Activated naive CD8-positive, alpha-beta T cell treated with anti-CD3 and anti-CD28 coated beads, Interleukin-2, amount 10 ng/mL, durations not matched to agents 7 days and 5 days (primary cell): ENCODE data around the gene CACNG3. TPM values are rescaled to one million over a fixed set of nuclear protein-coding genes. Genes with fewer than 3 reads are reported as not detected.
"Not testable (repeated sequence)": the region's sequence is repeated elsewhere in the genome, so short reads cannot be mapped to it uniquely, and the experiment has no call there.

Experiments used
- ATAC-seq: fragments of 150-1000 bp; cut with Tn5 transposase; one replicate; pipeline ENCODE4 v1.10.0; 2021; ENCODE audit warnings: low read depth, moderate library complexity
- POLR2A ChIA-PET: fragments of 350-600 bp; sonication (Branson Sonifier 250); formaldehyde crosslinking; loops from one replicate; lab custom pipeline; 2021; ENCODE audit warnings: antibody characterized with exemption; lab: Charles Lee
- DNase-seq: peaks from one replicate; pipeline ENCODE4 v3.0.0; 2021
- H3K27ac Mint-ChIP-seq: one replicate; pipeline ENCODE4 v1.8.0; 2022; ENCODE audit warnings: mild to moderate bottlenecking, mixed read lengths
- H3K27me3 Mint-ChIP-seq: one replicate; pipeline ENCODE4 v1.8.0; 2022; ENCODE audit warnings: mild to moderate bottlenecking, moderate library complexity, mixed read lengths
- H3K36me3 Mint-ChIP-seq: one replicate; pipeline ENCODE4 v1.8.0; 2021; ENCODE audit warnings: mild to moderate bottlenecking, mixed read lengths
- H3K4me1 Mint-ChIP-seq: one replicate; pipeline ENCODE4 v1.8.0; 2021; ENCODE audit warnings: mixed read lengths
- H3K4me3 Mint-ChIP-seq: one replicate; pipeline ENCODE4 v1.8.0; 2022; ENCODE audit warnings: mild to moderate bottlenecking, moderate library complexity, mixed read lengths
- H3K9me3 Mint-ChIP-seq: one replicate; pipeline ENCODE4 v1.8.0; 2021; ENCODE audit warnings: mixed read lengths
- total RNA-seq, 2 experiments: library from RNA; stranded (reverse); gene quantifications; one replicate each; pipeline ENCODE4 v1.2.3, GENCODE V29; 2021

Gene CACNG3
- total RNA-seq, 2 experiments from 2014 or later, result not detected

- POLR2A ChIA-PET, result no interaction called here
- Mint-ChIP-seq H3K27me3 (peaks cover 17% of the 10 kb centered on the region), H3K36me3 (no peaks in the 10 kb centered on the region), H3K27ac (no peak overlapping the region), H3K4me1 (no peaks in the 10 kb centered on the region), H3K4me3 (no peak overlapping the region), H3K9me3 (no peaks in the 10 kb centered on the region)
- DNase-seq, result no peak
- no peak for ATAC-seq
Observed at GRCh38 chr16:24289166-24289700, 33.1 kb downstream of the CACNG3 start.

- H3K4me3 Mint-ChIP-seq, result no peak overlapping the region
- ATAC-seq (no peak), DNase-seq (no peak)
- H3K4me1 Mint-ChIP-seq, result no peaks in the 10 kb centered on the region
- no peak overlapping the region for H3K27ac Mint-ChIP-seq
- H3K27me3 Mint-ChIP-seq, result peaks cover 26% of the 10 kb centered on the region
- no peaks in the 10 kb centered on the region for H3K36me3 Mint-ChIP-seq
- no peaks in the 10 kb centered on the region for H3K9me3 Mint-ChIP-seq
- POLR2A ChIA-PET, result no interaction called here
Observed at GRCh38 chr16:24291932-24292331, 35.8 kb downstream of the CACNG3 start.

GRCh38 chr16:24294131-24294530, 38.0 kb downstream of the CACNG3 start:
- Mint-ChIP-seq H3K36me3 (no peaks in the 10 kb centered on the region), H3K9me3 (no peaks in the 10 kb centered on the region), H3K27ac (no peak overlapping the region), H3K27me3 (peaks cover 34% of the 10 kb centered on the region), H3K4me3 (no peak overlapping the region), H3K4me1 (no peaks in the 10 kb centered on the region)
- ATAC-seq, result no peak
- POLR2A ChIA-PET, result no interaction called here
- no peak for DNase-seq

GRCh38 chr16:24297375-24297774, 41.2 kb downstream of the CACNG3 start:
- Mint-ChIP-seq H3K9me3 (no peaks in the 10 kb centered on the region), H3K4me1 (no peaks in the 10 kb centered on the region), H3K36me3 (no peaks in the 10 kb centered on the region), H3K4me3 (no peak overlapping the region), H3K27me3 (peaks cover 29% of the 10 kb centered on the region), H3K27ac (no peak overlapping the region)
- POLR2A ChIA-PET, result no interaction called here
- ATAC-seq, result no peak
- no peak for DNase-seq

GRCh38 chr16:24298548-24299167, 42.5 kb downstream of the CACNG3 start:
- DNase-seq (no peak), ATAC-seq (no peak)
- no peaks in the 10 kb centered on the region for H3K9me3 Mint-ChIP-seq
- H3K27me3 Mint-ChIP-seq, result peaks cover 24% of the 10 kb centered on the region
- no peak overlapping the region for H3K27ac Mint-ChIP-seq
- H3K4me1 Mint-ChIP-seq, result no peaks in the 10 kb centered on the region
- H3K4me3 Mint-ChIP-seq, result no peak overlapping the region
- POLR2A ChIA-PET, result no interaction called here
- H3K36me3 Mint-ChIP-seq, result no peaks in the 10 kb centered on the region

- H3K9me3 Mint-ChIP-seq, H3K27ac Mint-ChIP-seq, H3K36me3 Mint-ChIP-seq, ATAC-seq, H3K4me1 Mint-ChIP-seq, DNase-seq, POLR2A ChIA-PET, H3K4me3 Mint-ChIP-seq: not testable (repeated sequence)
- peaks cover 14% of the 10 kb centered on the region for H3K27me3 Mint-ChIP-seq
Observed at GRCh38 chr16:24300750-24301149, 44.6 kb downstream of the CACNG3 start.

GRCh38 chr16:24302636-24303035, 46.5 kb downstream of the CACNG3 start:
- H3K27ac Mint-ChIP-seq, result no peak overlapping the region
- H3K4me1 Mint-ChIP-seq, result no peaks in the 10 kb centered on the region
- H3K4me3 Mint-ChIP-seq, result no peak overlapping the region
- no peak for ATAC-seq
- POLR2A ChIA-PET, result no interaction called here
- peaks cover 8% of the 10 kb centered on the region for H3K27me3 Mint-ChIP-seq
- H3K36me3 Mint-ChIP-seq, result no peaks in the 10 kb centered on the region
- H3K9me3 Mint-ChIP-seq, result no peaks in the 10 kb centered on the region
- no peak for DNase-seq

GRCh38 chr16:24308200-24308599, 52.1 kb downstream of the CACNG3 start:
- ATAC-seq (no peak), DNase-seq (no peak)
- Mint-ChIP-seq H3K27me3 (peaks cover 7% of the 10 kb centered on the region), H3K4me3 (no peak overlapping the region), H3K4me1 (no peaks in the 10 kb centered on the region), H3K27ac (no peak overlapping the region), H3K9me3 (no peaks in the 10 kb centered on the region), H3K36me3 (no peaks in the 10 kb centered on the region)
- POLR2A ChIA-PET, result no interaction called here

- DNase-seq, result no peak
- H3K4me1 Mint-ChIP-seq, result no peaks in the 10 kb centered on the region
- no peaks in the 10 kb centered on the region for H3K36me3 Mint-ChIP-seq
- no peak overlapping the region for H3K4me3 Mint-ChIP-seq
- peaks cover 12% of the 10 kb centered on the region for H3K27me3 Mint-ChIP-seq
- H3K9me3 Mint-ChIP-seq, result no peaks in the 10 kb centered on the region
- POLR2A ChIA-PET, result no interaction called here
- no peak overlapping the region for H3K27ac Mint-ChIP-seq
- ATAC-seq, result no peak
Observed at GRCh38 chr16:24309258-24310142, 53.4 kb downstream of the CACNG3 start.

GRCh38 chr16:24315343-24315742, 59.2 kb downstream of the CACNG3 start:
- Mint-ChIP-seq H3K27me3 (peaks cover 12% of the 10 kb centered on the region), H3K4me3 (no peak overlapping the region), H3K9me3 (no peaks in the 10 kb centered on the region), H3K4me1 (no peaks in the 10 kb centered on the region), H3K27ac (no peak overlapping the region), H3K36me3 (no peaks in the 10 kb centered on the region)
- ATAC-seq (no peak), DNase-seq (no peak)
- POLR2A ChIA-PET, result no interaction called here

- ATAC-seq (no peak), DNase-seq (no peak)
- no peaks in the 10 kb centered on the region for H3K9me3 Mint-ChIP-seq
- H3K27ac Mint-ChIP-seq, result no peak overlapping the region
- H3K4me3 Mint-ChIP-seq, result no peak overlapping the region
- H3K36me3 Mint-ChIP-seq, result no peaks in the 10 kb centered on the region
- peaks cover 12% of the 10 kb centered on the region for H3K27me3 Mint-ChIP-seq
- POLR2A ChIA-PET, result no interaction called here
- H3K4me1 Mint-ChIP-seq, result no peaks in the 10 kb centered on the region
Observed at GRCh38 chr16:24318680-24319079, 62.5 kb downstream of the CACNG3 start.

GRCh38 chr16:24319126-24319814, 63.1 kb downstream of the CACNG3 start:
- Mint-ChIP-seq H3K4me1 (no peaks in the 10 kb centered on the region), H3K36me3 (no peaks in the 10 kb centered on the region), H3K27ac (no peak overlapping the region), H3K4me3 (no peak overlapping the region), H3K9me3 (no peaks in the 10 kb centered on the region), H3K27me3 (peaks cover 10% of the 10 kb centered on the region)
- ATAC-seq (no peak), DNase-seq (no peak)
- POLR2A ChIA-PET, result no interaction called here

GRCh38 chr16:24322106-24322505, 66.0 kb downstream of the CACNG3 start:
- Mint-ChIP-seq H3K9me3 (no peaks in the 10 kb centered on the region), H3K4me1 (no peaks in the 10 kb centered on the region), H3K27ac (no peak overlapping the region), H3K27me3 (peaks cover 10% of the 10 kb centered on the region), H3K4me3 (no peak overlapping the region), H3K36me3 (no peaks in the 10 kb centered on the region)
- POLR2A ChIA-PET, result no interaction called here
- no peak for ATAC-seq
- DNase-seq, result no peak
